CD4-positive, alpha-beta T cell (primary cell): ENCODE measurements around the gene SYT2. TPM values are rescaled to one million over a fixed set of nuclear protein-coding genes. Genes with fewer than 3 reads are reported as not detected.
"Not testable (repeated sequence)": the region's sequence is repeated elsewhere in the genome, so short reads cannot be mapped to it uniquely, and the experiment has no call there.

Experiments
- ATAC-seq: fragments of 200-7000 bp; cut with Tn5 transposase; one replicate; pipeline ENCODE4 v1.10.0; 2022; ENCODE audit warnings: mild to moderate bottlenecking; ENCODE audit not compliant: poor library complexity
- CTCF ChIA-PET: fragments of 350-600 bp; sonication (Branson Sonifier 250); formaldehyde crosslinking; loops from one replicate; lab custom pipeline; 2021; ENCODE audit warnings: antibody characterized with exemption, inconsistent platforms; lab: Charles Lee
- POLR2A ChIA-PET: fragments of 350-600 bp; sonication (Branson Sonifier 250); formaldehyde crosslinking; loops from one replicate; lab custom pipeline; 2021; ENCODE audit warnings: antibody characterized with exemption, inconsistent platforms; lab: Charles Lee
- DNase-seq, 14 experiments: peaks; one replicate each; pipeline ENCODE4 v3.0.0-alpha.2; 2013 to 2020; ENCODE audit warnings: mixed read lengths in 2 of 14
- H3K27ac ChIP-seq, 2 donors: one replicate each; pipeline versions ENCODE4 v1.5.1 to v1.7.0; 2013; ENCODE audit warnings: low read length in 2 of 2, low read depth in 1 of 2, mild to moderate bottlenecking in 1 of 2
- H3K27me3 ChIP-seq, 2 experiments: 1 replicate in 1 of 2; 2 replicates in 1 of 2; pipeline versions ENCODE4 v1.6.1 to v1.7.0; 2013; ENCODE audit warnings: low read length in 2 of 2, control low read depth in 1 of 2, mild to moderate bottlenecking in 1 of 2, moderate library complexity in 1 of 2; ENCODE audit not compliant: insufficient read depth in 2 of 2, control insufficient read depth in 1 of 2
- H3K36me3 ChIP-seq: one replicate; pipeline ENCODE4 v1.6.1; 2013; ENCODE audit warnings: low read length, control low read depth; ENCODE audit not compliant: insufficient read depth
- H3K4me1 ChIP-seq: one replicate; pipeline ENCODE4 v1.6.1; 2013; ENCODE audit warnings: low read length, control low read depth; ENCODE audit not compliant: insufficient read depth
- H3K4me3 ChIP-seq: one replicate; pipeline ENCODE4 v1.5.1; 2013; ENCODE audit warnings: mild to moderate bottlenecking, low read length, moderate library complexity
- H3K9me3 ChIP-seq, 2 experiments: 1 replicate in 1 of 2; 2 replicates in 1 of 2; pipeline versions ENCODE4 v1.6.1 to v1.7.0; 2013; ENCODE audit warnings: low read length in 2 of 2, mild to moderate bottlenecking in 2 of 2, control low read depth in 1 of 2, moderate library complexity in 1 of 2; ENCODE audit not compliant: control insufficient read depth in 1 of 2, insufficient read depth in 1 of 2
- H3K27ac Mint-ChIP-seq: one replicate; pipeline ENCODE4 v1.8.0; 2020; ENCODE audit warnings: mixed read lengths
- H3K27me3 Mint-ChIP-seq: one replicate; pipeline ENCODE4 v1.8.0; 2021; ENCODE audit warnings: mixed read lengths
- H3K36me3 Mint-ChIP-seq: one replicate; pipeline ENCODE4 v1.8.0; 2021; ENCODE audit warnings: low read depth, mixed read lengths
- H3K4me1 Mint-ChIP-seq: one replicate; pipeline ENCODE4 v1.8.0; 2021; ENCODE audit warnings: low read depth, mixed read lengths
- H3K4me3 Mint-ChIP-seq: one replicate; pipeline ENCODE4 v1.8.0; 2020; ENCODE audit warnings: mild to moderate bottlenecking, mixed read lengths
- H3K9me3 Mint-ChIP-seq: one replicate; pipeline ENCODE4 v1.8.0; 2020; ENCODE audit warnings: mixed read lengths
- CTCF ChIP-seq: fragments of 200-600 bp; IDR thresholded peaks from one replicate; pipeline ENCODE4 v1.8.0; 2022; ENCODE audit warnings: antibody characterized with exemption, mild to moderate bottlenecking
- intact Hi-C, 2 experiments: fragments of 100-400 bp; cut with DNase I in 1 of 2; cut with micrococcal nuclease in 1 of 2; formaldehyde crosslinking; loops; one replicate each; pipeline versions ENCODE4 v1.15.1 to v1.9.0; 2023 to 2025; cut with DNase I, micrococcal nuclease
- total RNA-seq, 174 experiments: library from RNA in 2 of 174; stranded (reverse) in 2 of 174; gene quantifications; one replicate each; pipeline ENCODE4 v1.2.3 and lab custom pipeline; 2021 to 2026

The SYT2 gene
- total RNA-seq, 2 experiments from 2014 or later: not detected

GRCh38 chr1:202628646-202629215, 81.5 kb downstream of the SYT2 start:
- ATAC-seq (peak; percentile 4), DNase-seq (no peak)
- Histone ChIP-seq H3K4me1 (peaks cover 61% of the 10 kb centered on the region), H3K27me3 (peaks cover 3 to 5% of the 10 kb centered on the region in 2 experiments), H3K36me3 (no peaks in the 10 kb centered on the region), H3K4me3 (peak overlapping the region; percentile 10), H3K27ac (no peak overlapping the region), H3K9me3 (no peaks in the 10 kb centered on the region)
- Mint-ChIP-seq H3K9me3 (no peaks in the 10 kb centered on the region), H3K4me1 (peaks cover 40% of the 10 kb centered on the region), H3K27me3 (peaks cover 42% of the 10 kb centered on the region), H3K27ac (peak overlapping the region; percentile 38), H3K36me3 (no peaks in the 10 kb centered on the region), H3K4me3 (peak overlapping the region; percentile 63)
- POLR2A ChIA-PET: no interaction called here
- no peak for TF ChIP-seq CTCF
- CTCF ChIA-PET: no interaction called here
- intact Hi-C loops: loop anchor here in 1 of 2 experiments (5.0 kb wide), 1 partner anchor 291 kb away; no protein-coding TSS in a partner anchor

- DNase-seq: no peak
Observed at GRCh38 chr1:202627841-202628565, 82.3 kb downstream of the SYT2 start.

GRCh38 chr1:202627036-202627435, 83.2 kb downstream of the SYT2 start:
- ATAC-seq, H3K9me3 ChIP-seq, H3K27me3 ChIP-seq, H3K9me3 Mint-ChIP-seq, H3K36me3 ChIP-seq, POLR2A ChIA-PET, DNase-seq, H3K4me3 Mint-ChIP-seq, CTCF ChIA-PET, H3K27ac ChIP-seq, H3K27ac Mint-ChIP-seq, H3K36me3 Mint-ChIP-seq, H3K4me3 ChIP-seq: not testable (repeated sequence)
- H3K4me1 ChIP-seq: peaks cover 61% of the 10 kb centered on the region
- intact Hi-C loops: loop anchor here in 1 of 2 experiments (5.0 kb wide), 1 partner anchor 290 kb away; no protein-coding TSS in a partner anchor
- Mint-ChIP-seq H3K27me3 (peaks cover 32% of the 10 kb centered on the region), H3K4me1 (peaks cover 36% of the 10 kb centered on the region)

More at GRCh38 chr1:202627841-202628565, 82.3 kb downstream of the SYT2 start:
- Mint-ChIP-seq H3K4me1 (peaks cover 40% of the 10 kb centered on the region), H3K27ac (no peak overlapping the region), H3K36me3 (no peaks in the 10 kb centered on the region), H3K27me3 (peaks cover 36% of the 10 kb centered on the region), H3K4me3 (no peak overlapping the region), H3K9me3 (no peaks in the 10 kb centered on the region)
- H3K4me3 ChIP-seq: no peak overlapping the region
- POLR2A ChIA-PET: no interaction called here
- intact Hi-C loops: loop anchor here in 1 of 2 experiments (5.0 kb wide), 1 partner anchor 291 kb away; no protein-coding TSS in a partner anchor
- CTCF ChIA-PET: no interaction called here
- no peaks in the 10 kb centered on the region for H3K9me3 ChIP-seq
- no peak overlapping the region for H3K27ac ChIP-seq
- TF ChIP-seq CTCF: no peak
- H3K4me1 ChIP-seq: peaks cover 61% of the 10 kb centered on the region
- no peaks in the 10 kb centered on the region for H3K36me3 ChIP-seq
- peaks cover 3 to 5% of the 10 kb centered on the region in 2 experiments for H3K27me3 ChIP-seq
- ATAC-seq: no peak
